H9 (cell line): ENCODE results near the gene UBE2D3. TPM values are rescaled to one million over a fixed set of nuclear protein-coding genes. Genes with fewer than 3 reads are reported as not detected.

Source experiments
- DNase-seq: peaks from one replicate; pipeline ENCODE4 v3.0.0-alpha.2; 2017
- H2AFZ ChIP-seq: one replicate; pipeline ENCODE4 v1.6.1; 2013; ENCODE audit warnings: mild to moderate bottlenecking, low read length, control low read depth, moderate library complexity
- H2AK5ac ChIP-seq: 2 replicates; pipeline ENCODE4 v1.6.1; 2013; ENCODE audit warnings: low read length, control low read depth, mixed read lengths; ENCODE audit not compliant: insufficient read length
- H2BK120ac ChIP-seq: one replicate; pipeline ENCODE4 v1.6.1; 2013; ENCODE audit warnings: low read depth, mild to moderate bottlenecking, low read length, control low read depth, inconsistent platforms; ENCODE audit not compliant: poor library complexity, severe bottlenecking
- H2BK12ac ChIP-seq: 2 replicates; pipeline ENCODE4 v1.6.1; 2013; ENCODE audit warnings: low read length, control low read depth, mixed read lengths, low read depth; ENCODE audit not compliant: insufficient read length
- H2BK15ac ChIP-seq: 2 replicates; pipeline ENCODE4 v1.6.1; 2013; ENCODE audit warnings: low read depth, low read length, control low read depth
- H2BK20ac ChIP-seq: one replicate; pipeline ENCODE4 v1.6.1; 2013; ENCODE audit warnings: low read depth, mild to moderate bottlenecking, low read length, control low read depth, inconsistent platforms; ENCODE audit not compliant: poor library complexity, severe bottlenecking
- H2BK5ac ChIP-seq: 2 replicates; pipeline ENCODE4 v1.6.1; 2013; ENCODE audit warnings: low read length, control low read depth, mixed read lengths; ENCODE audit not compliant: insufficient read length
- H3K14ac ChIP-seq: 2 replicates; pipeline ENCODE4 v1.6.1; 2013; ENCODE audit warnings: low read length, control low read depth; ENCODE audit not compliant: insufficient read depth
- H3K18ac ChIP-seq: 2 replicates; pipeline ENCODE4 v1.6.1; 2013; ENCODE audit warnings: low read depth, mild to moderate bottlenecking, mixed read lengths, low read length, control low read depth; ENCODE audit not compliant: insufficient read length
- H3K23ac ChIP-seq: 2 replicates; pipeline ENCODE4 v1.6.1; 2013; ENCODE audit warnings: low read length, control low read depth, mixed read lengths, low read depth; ENCODE audit not compliant: insufficient read length
- H3K23me2 ChIP-seq: 2 replicates; pipeline ENCODE4 v1.6.1; 2013; ENCODE audit warnings: low read depth, mild to moderate bottlenecking, mixed read lengths, low read length, control low read depth; ENCODE audit not compliant: insufficient read length, poor library complexity, severe bottlenecking
- H3K27ac ChIP-seq: 2 replicates; pipeline ENCODE4 v1.5.1; 2013; ENCODE audit warnings: low read length, control low read depth, mixed read lengths, low read depth; ENCODE audit not compliant: insufficient read length
- H3K27me3 ChIP-seq: 2 replicates; pipeline ENCODE4 v1.6.1; 2013; ENCODE audit warnings: low read length, control low read depth, inconsistent platforms; ENCODE audit not compliant: insufficient read depth
- H3K4ac ChIP-seq: 2 replicates; pipeline ENCODE4 v1.6.1; 2013; ENCODE audit warnings: low read depth, mild to moderate bottlenecking, control low read depth, inconsistent platforms, low read length, moderate library complexity
- H3K4me1 ChIP-seq: 2 replicates; pipeline ENCODE4 v1.6.1; 2013; ENCODE audit warnings: low read length, control low read depth, inconsistent platforms; ENCODE audit not compliant: insufficient read depth
- H3K4me2 ChIP-seq: 2 replicates; pipeline ENCODE4 v1.6.1; 2013; ENCODE audit warnings: low read length, control low read depth, mixed read lengths; ENCODE audit not compliant: insufficient read length, insufficient read depth
- H3K56ac ChIP-seq: 2 replicates; pipeline ENCODE4 v1.6.1; 2013; ENCODE audit warnings: low read depth, mild to moderate bottlenecking, mixed read lengths, low read length, control low read depth; ENCODE audit not compliant: insufficient read length
- H3K79me1 ChIP-seq: 2 replicates; pipeline ENCODE4 v1.6.1; 2013; ENCODE audit warnings: low read depth, mild to moderate bottlenecking, moderate library complexity, low read length, control low read depth, inconsistent platforms; ENCODE audit not compliant: insufficient read depth, poor library complexity, severe bottlenecking
- H3K79me2 ChIP-seq: 2 replicates; pipeline ENCODE4 v1.6.1; 2013; ENCODE audit warnings: low read length, control low read depth, inconsistent platforms; ENCODE audit not compliant: insufficient read depth
- H3K9ac ChIP-seq: 2 replicates; pipeline ENCODE4 v1.6.1; 2013; ENCODE audit warnings: low read length, control low read depth, mixed read lengths; ENCODE audit not compliant: insufficient read length; ENCODE audit errors: extremely low read depth
- H3K9me3 ChIP-seq: one replicate; pipeline ENCODE4 v1.6.1; 2013; ENCODE audit warnings: low read depth, low read length, inconsistent platforms; ENCODE audit not compliant: control insufficient read depth
- H3T11ph ChIP-seq: one replicate; pipeline ENCODE4 v1.6.1; 2013; ENCODE audit warnings: mild to moderate bottlenecking, low read length, control low read depth, inconsistent platforms
- H4K20me1 ChIP-seq: one replicate; pipeline ENCODE4 v1.6.1; 2013; ENCODE audit not compliant: control insufficient read depth, insufficient read length, insufficient read depth
- H4K5ac ChIP-seq: 2 replicates; pipeline ENCODE4 v1.6.1; 2013; ENCODE audit warnings: low read depth, mild to moderate bottlenecking, mixed read lengths, low read length, control low read depth; ENCODE audit not compliant: insufficient read length
- H4K8ac ChIP-seq: replicated peaks from 2 replicates; pipeline ENCODE4 v1.6.1; 2013; ENCODE audit warnings: low read length, control low read depth, mixed read lengths, low read depth; ENCODE audit not compliant: insufficient read length
- H4K91ac ChIP-seq: 2 replicates; pipeline ENCODE4 v1.6.1; 2013; ENCODE audit warnings: low read depth, mild to moderate bottlenecking, moderate library complexity, mixed read lengths, low read length, control low read depth; ENCODE audit not compliant: insufficient read length
- H3K27ac Mint-ChIP-seq, 3 experiments: 2 replicates in 2 of 3; 3 replicates in 1 of 3; pipeline ENCODE4 v1.8.0; 2020 to 2021; ENCODE audit warnings: mixed read lengths in 3 of 3, mild to moderate bottlenecking in 1 of 3, moderate library complexity in 1 of 3
- H3K27me3 Mint-ChIP-seq: 2 replicates; pipeline ENCODE4 v1.8.0; 2021; ENCODE audit warnings: low read depth, mild to moderate bottlenecking, moderate library complexity, mixed read lengths
- H3K36me3 Mint-ChIP-seq, 3 experiments: 2 replicates in 2 of 3; 3 replicates in 1 of 3; pipeline ENCODE4 v1.8.0; 2020 to 2021; ENCODE audit warnings: low read depth in 3 of 3, mixed read lengths in 3 of 3; ENCODE audit not compliant: insufficient read depth in 1 of 3
- H3K4me1 Mint-ChIP-seq, 2 experiments: 2 replicates each; pipeline ENCODE4 v1.8.0; 2020; ENCODE audit warnings: mixed read lengths in 2 of 2
- H3K4me3 Mint-ChIP-seq, 2 experiments: 2 replicates in 1 of 2; 3 replicates in 1 of 2; pipeline ENCODE4 v1.8.0; 2020 to 2021; ENCODE audit warnings: mild to moderate bottlenecking in 2 of 2, mixed read lengths in 2 of 2, moderate library complexity in 1 of 2
- H3K9me3 Mint-ChIP-seq, 2 experiments: 2 replicates in 1 of 2; 3 replicates in 1 of 2; pipeline ENCODE4 v1.8.0; 2020; ENCODE audit warnings: mild to moderate bottlenecking in 2 of 2, mixed read lengths in 2 of 2, moderate library complexity in 1 of 2
- CTCF ChIP-seq: fragments of 200-600 bp; sonication (generic); conservative IDR thresholded peaks from 3 replicates; pipeline ENCODE4 v1.8.0; 2021; ENCODE audit warnings: antibody characterized with exemption, mild to moderate bottlenecking
- WGBS: extraction: QIAGEN DNeasy Blood & Tissue Kit; methylation state at CpG from one replicate; pipeline ENCODE4 v1.1.7; 2013; ENCODE audit warnings: missing lambda C conversion rate, low lambda C conversion rate, mixed read lengths; ENCODE audit not compliant: insufficient read length; ENCODE audit errors: extremely low coverage; 5-methylcytosine and 5-hydroxymethylcytosine counted together
- total RNA-seq: library from RNA; stranded (reverse); gene quantifications from 2 replicates; pipeline ENCODE4 v1.2.1, GENCODE V29; 2021

UBE2D3 gene
- total RNA-seq, 1 experiment from 2014 or later: 378 TPM

DNA sequence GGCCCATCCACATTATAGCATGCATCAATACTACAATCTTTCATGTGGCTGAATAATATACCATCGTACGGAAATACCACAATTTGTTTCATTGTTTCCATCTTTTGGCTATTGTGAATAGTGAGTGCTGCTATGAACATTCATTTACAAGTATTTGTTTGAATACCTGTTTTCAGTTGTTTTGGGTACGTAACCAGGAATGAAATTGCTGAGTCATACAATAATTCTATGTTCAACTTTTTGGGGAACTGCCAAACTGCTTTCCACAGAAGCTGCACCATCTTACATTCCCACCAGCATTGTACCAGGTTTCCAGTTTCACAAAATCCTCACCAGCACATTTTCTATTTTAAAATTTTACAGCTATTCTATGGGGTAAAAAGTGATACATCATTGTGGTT lies 38.0 kb downstream of the UBE2D3 start:
- Histone ChIP-seq H4K8ac (no peak overlapping the region), H3K4me2 (no peak overlapping the region), H2BK5ac (no peak overlapping the region), H3K23ac (no peak overlapping the region), H2AK5ac (no peak overlapping the region), H3K4ac (no peak overlapping the region), H4K20me1 (no peaks in the 10 kb centered on the region), H2AFZ (no peak overlapping the region), H2BK12ac (no peak overlapping the region), H4K5ac (no peak overlapping the region), H3K4me1 (no peaks in the 10 kb centered on the region), H3K9ac (no peak overlapping the region), H3K79me2 (no peaks in the 10 kb centered on the region), H3K56ac (no peak overlapping the region), H3K14ac (no peak overlapping the region), H3K9me3 (no peaks in the 10 kb centered on the region), H2BK15ac (no peak overlapping the region), H2BK120ac (no peak overlapping the region), H3K18ac (no peak overlapping the region), H2BK20ac (no peak overlapping the region), H4K91ac (no peak overlapping the region), H3T11ph (no peak overlapping the region), H3K27me3 (no peaks in the 10 kb centered on the region), H3K79me1 (no peaks in the 10 kb centered on the region), H3K27ac (no peak overlapping the region), H3K23me2 (no peaks in the 10 kb centered on the region)
- peaks cover 0 to 4% (median 2%) of the 10 kb centered on the region in 3 experiments; a peak in 5 of 7 replicates for H3K36me3 Mint-ChIP-seq
- peaks cover under 1% of the 10 kb centered on the region in 2 experiments; a peak in 3 of 4 replicates for H3K4me1 Mint-ChIP-seq
- TF ChIP-seq CTCF: no peak
- H3K27ac Mint-ChIP-seq: no peak overlapping the region
- DNase-seq: no peak
- no CpG with 5 or more reads among the region's 3 CpGs for WGBS
- H3K4me3 Mint-ChIP-seq: no peak overlapping the region
- H3K27me3 Mint-ChIP-seq: no peaks in the 10 kb centered on the region
- H3K9me3 Mint-ChIP-seq: no peaks in the 10 kb centered on the region; a peak in 1 of 5 replicates
